ENCODE measurements around the gene PLEKHJ1.

GRCh38 chr19:2199861-2200623 is 36.1 kb downstream of the PLEKHJ1 start:
- TF ChIP-seq POLR2A (IDR thresholded peaks at IDR 0.05), result no peak
- TF ChIP-seq POLR2AphosphoS5 (IDR thresholded peaks at IDR 0.05), result no peak
- no peak for TF ChIP-seq EP300 (IDR thresholded peaks at IDR 0.05)
